Transverse colon (tissue), 3 donors: ENCODE measurements around the gene TRAF3.

Experiments
- CTCF ChIP-seq, 5 experiments: fragments of 200-600 bp in 3 of 5; fragments of 450-650 bp in 2 of 5; sonication (generic) in 3 of 5; IDR thresholded peaks; 1 replicate in 2 of 5; 2 replicates in 3 of 5; pipeline ENCODE4 v1.5.1; 2016 to 2017; ENCODE audit warnings: antibody characterized with exemption in 5 of 5, inconsistent platforms in 3 of 5, mild to moderate bottlenecking in 2 of 5, moderate library complexity in 1 of 5
- POLR2A ChIP-seq: fragments of 450-650 bp; IDR thresholded peaks from one replicate; pipeline ENCODE4 v1.6.1; 2016; ENCODE audit warnings: antibody characterized with exemption, mild to moderate bottlenecking, moderate library complexity

DNA sequence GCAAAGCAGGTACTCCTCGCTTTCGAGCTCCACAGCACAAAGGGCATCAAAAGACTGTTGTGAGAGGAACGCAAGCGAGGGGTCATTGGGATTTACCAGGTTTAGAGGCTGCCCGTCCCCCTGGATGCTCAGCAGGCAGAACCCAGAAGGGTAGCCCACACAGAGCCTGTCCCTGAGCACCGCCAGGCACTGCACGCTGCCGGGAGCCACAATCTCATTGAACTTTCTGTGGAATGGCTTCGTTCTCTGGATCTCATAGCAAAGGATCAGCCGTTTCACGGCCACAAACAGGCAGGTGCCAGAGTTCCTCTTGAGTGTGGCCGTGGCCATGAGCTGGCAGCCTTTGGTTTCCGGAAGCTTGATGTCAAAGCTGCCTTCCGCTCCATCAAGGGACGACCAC is 166.7 kb downstream of the TRAF3 start:
- TF ChIP-seq CTCF (IDR thresholded peaks at IDR 0.05) (no peak), POLR2A (no peak)
